Measurements from ENCODE around the gene MAST4. TPM values are rescaled to one million over a fixed set of nuclear protein-coding genes. Genes with fewer than 3 reads are reported as not detected.

Gene MAST4
- total RNA-seq, 1 experiment from 2014 or later = 4.7 TPM

- DNase-seq (ENCODE audit: low spot score) = no peak
These were observed 244.4 kb downstream of the MAST4 start for GRCh38 chr5:66840511-66841013.

GRCh38 chr5:66841264-66841663 lies 245.1 kb downstream of the MAST4 start:
- DNase-seq (ENCODE audit: low spot score) = no peak

- DNase-seq (ENCODE audit: low spot score) = no peak
These were observed 246.3 kb downstream of the MAST4 start for GRCh38 chr5:66842540-66842939.

- DNase-seq (ENCODE audit: low spot score) = no peak
These were observed 246.9 kb downstream of the MAST4 start for GRCh38 chr5:66843065-66843464.

GRCh38 chr5:66848749-66849641 lies 252.8 kb downstream of the MAST4 start:
- DNase-seq (ENCODE audit: low spot score) = no peak

- no peak for DNase-seq (ENCODE audit: low spot score)
These were observed 253.6 kb downstream of the MAST4 start for GRCh38 chr5:66849803-66850202.

- DNase-seq (ENCODE audit: low spot score) = no peak
These were observed 254.3 kb downstream of the MAST4 start for GRCh38 chr5:66850354-66851075.

GRCh38 chr5:66851306-66851705 lies 255.1 kb downstream of the MAST4 start:
- DNase-seq (ENCODE audit: low spot score) = no peak

GRCh38 chr5:66854416-66854815 lies 258.2 kb downstream of the MAST4 start:
- no peak for DNase-seq (ENCODE audit: low spot score)

- no peak for DNase-seq (ENCODE audit: low spot score)
These were observed 260.0 kb downstream of the MAST4 start for GRCh38 chr5:66856041-66856805.

- DNase-seq (ENCODE audit: low spot score) = no peak
These were observed 263.3 kb downstream of the MAST4 start for GRCh38 chr5:66859526-66859925.

- no peak for DNase-seq (ENCODE audit: low spot score)
These were observed 264.2 kb downstream of the MAST4 start for GRCh38 chr5:66860199-66860975.

GRCh38 chr5:66861402-66861801 lies 265.2 kb downstream of the MAST4 start:
- peak; percentile 29 for DNase-seq (ENCODE audit: low spot score)

- no peak for DNase-seq (ENCODE audit: low spot score)
These were observed 265.8 kb downstream of the MAST4 start for GRCh38 chr5:66862020-66862419.

GRCh38 chr5:66863243-66864170 lies 267.3 kb downstream of the MAST4 start:
- no peak for DNase-seq (ENCODE audit: low spot score)

- peak; percentile 38 for DNase-seq (ENCODE audit: low spot score)
These were observed 268.2 kb downstream of the MAST4 start for GRCh38 chr5:66864240-66864884.

- no peak for DNase-seq (ENCODE audit: low spot score)
These were observed 271.6 kb downstream of the MAST4 start for GRCh38 chr5:66867618-66868322.

GRCh38 chr5:66869347-66869746 lies 273.2 kb downstream of the MAST4 start:
- DNase-seq (ENCODE audit: low spot score) = no peak

- no peak for DNase-seq (ENCODE audit: low spot score)
These were observed 274.5 kb downstream of the MAST4 start for GRCh38 chr5:66870708-66871107.

Measured in HT-29 (cell line).